ENCODE results near the gene SPEN. TPM values are rescaled to one million over a fixed set of nuclear protein-coding genes. Genes with fewer than 3 reads are reported as not detected.

The SPEN gene
- total and polyA plus RNA-seq, 9 of the 15 experiments (the other 6 are each of a cell fraction or from before 2014, with no cell fraction given): 5.7 to 87.5 (median 27.2) TPM

DNA sequence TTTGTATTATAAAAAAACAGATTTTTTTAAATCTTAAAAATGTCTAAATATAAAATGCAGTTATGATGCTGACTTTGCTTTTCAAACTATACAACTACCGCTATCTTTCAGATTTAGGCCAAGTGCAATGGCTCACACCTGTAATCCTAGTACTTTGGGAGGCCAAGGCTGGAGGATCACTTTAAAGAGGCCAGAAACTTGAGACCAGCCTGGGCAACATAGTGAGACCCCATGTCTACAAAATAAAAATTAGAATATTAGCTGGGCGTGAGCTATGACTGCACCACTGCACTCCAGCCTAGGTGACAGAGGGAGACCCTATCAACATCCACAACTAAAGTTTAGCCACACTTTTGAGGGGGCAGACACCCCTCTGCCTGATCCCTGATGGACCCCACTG lies 108.0 kb downstream of the SPEN start:
- Histone ChIP-seq H2AFZ (ENCODE audit: low read depth, low read length) (no peak overlapping the region), H3K79me2 (ENCODE audit: control insufficient read depth, insufficient read depth, low read length) (peaks cover 79% of the 10 kb centered on the region), H3K4me2 (ENCODE audit: insufficient read depth, low read length) (no peak overlapping the region), H3K27ac (ENCODE audit: extremely low read depth, low read depth, low read length) (peak overlapping the region; percentile 51; the same call in 1 of the 3 replicates), H3K9me1 (ENCODE audit: control insufficient read depth, insufficient read depth, low read length) (peaks cover 4% of the 10 kb centered on the region), H3K27me3 (ENCODE audit: control insufficient read depth in 2 of 2, insufficient read depth in 2 of 2, low read length in 2 of 2) (no peaks in the 10 kb centered on the region), H3K36me3 (ENCODE audit: control insufficient read depth, insufficient read depth, low read length) (peaks cover 17% of the 10 kb centered on the region; the same call in 2 of the 3 replicates), H3K9ac (ENCODE audit: insufficient read depth in 1 of 2, low read depth in 2 of 2, low read length in 2 of 2) (no peak overlapping the region), H3K4me1 (replicated peaks in 1 of 2; ENCODE audit: control insufficient read depth in 2 of 2, insufficient read depth in 2 of 2, low read length in 2 of 2) (peaks cover 43 to 45% of the 10 kb centered on the region in 2 experiments), H3K9me3 (replicated peaks; ENCODE audit: control insufficient read depth, insufficient read depth, low read depth, low read length) (no peaks in the 10 kb centered on the region), H3K4me3 (no peak overlapping the region), H4K20me1 (replicated peaks; ENCODE audit: control insufficient read depth, insufficient read depth, low read length) (no peaks in the 10 kb centered on the region)
- ChIA-PET POLR2A (interaction anchor here (0.6 to 1.2 kb wide), 2 partner anchors 20 to 319 kb away, joined by 3 read pairs; partner anchors contain the start of gene ZBTB17), CTCF (ENCODE audit: low intra/inter-chr PET ratio) (no interaction called here)
- in situ Hi-C loops (cut with MboI): no loop called here
- ATAC-seq (no peak), FAIRE-seq (no peak), DNase-seq (ENCODE audit: extremely low read depth in 1 of 4, low spot score in 3 of 4) (no peak)
- TF ChIP-seq ZNF121 (CRISPR knock-in tag; conservative IDR thresholded peaks at IDR 0.05) (peak; percentile 96), HSF4 (CRISPR knock-in tag; IDR thresholded peaks at IDR 0.05; ENCODE audit: borderline replicate concordance) (no peak), KDM1A (IDR thresholded peaks at IDR 0.05) (peak; percentile 41 to 46; a peak in 3 of 4 replicates), RBM25 (IDR thresholded peaks at IDR 0.05; ENCODE audit: low read depth, low read length, severe bottlenecking) (peak; percentile 78), BCOR (IDR thresholded peaks at IDR 0.05) (peak; percentile 77)
- BruUV-seq (replicated peaks): no TSS peak
- intact Hi-C loops (cut with micrococcal nuclease): no loop called here
- 89% methylated on average over 2 of the region's 2 CpGs for WGBS (ENCODE audit: insufficient coverage, low coverage, missing lambda C conversion rate)

DNA sequence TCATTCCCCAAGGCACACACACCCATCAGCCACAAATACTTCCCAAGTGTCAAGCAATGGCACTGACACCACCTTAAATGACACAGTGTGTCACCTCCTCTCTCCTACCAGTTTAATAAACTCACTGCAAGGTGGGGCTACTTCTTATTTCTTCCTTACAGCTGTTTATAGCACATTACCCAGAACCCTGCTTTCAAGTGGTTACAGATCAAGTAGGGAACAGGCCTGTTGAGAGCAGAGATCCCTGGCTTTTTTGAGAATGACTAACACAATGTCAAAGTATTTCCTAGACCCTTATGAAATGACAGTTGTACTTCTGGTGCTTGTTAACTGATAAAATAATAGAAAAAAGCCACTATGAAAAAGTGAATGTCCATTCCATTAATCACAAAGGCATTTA lies 108.6 kb downstream of the SPEN start:
- POLR2A ChIA-PET: interaction anchor here (0.8 to 1.9 kb wide), 4 partner anchors 8 to 19 kb away, joined by 3 to 6 read pairs (median 4); partner anchors contain the start of gene ZBTB17
- peaks cover 37 to 39% of the 10 kb centered on the region in 2 experiments for H3K4me1 ChIP-seq (replicated peaks in 1 of 2; ENCODE audit: control insufficient read depth in 2 of 2, insufficient read depth in 2 of 2, low read length in 2 of 2)
- DNase-seq (ENCODE audit: extremely low read depth in 1 of 4, low spot score in 3 of 4): no peak
- ATAC-seq: no peak
- TF ChIP-seq HDAC1 (IDR thresholded peaks at IDR 0.05) (no peak), ZNF232 (CRISPR knock-in tag; IDR thresholded peaks at IDR 0.05) (no peak), DACH1 (IDR thresholded peaks at IDR 0.05; ENCODE audit: partially characterized antibody) (no peak)
- in situ Hi-C loops (cut with MboI) (no loop called here), intact Hi-C loops (cut with micrococcal nuclease) (no loop called here)
- no peaks in the 10 kb centered on the region for H3K9me3 ChIP-seq (replicated peaks; ENCODE audit: control insufficient read depth, insufficient read depth, low read depth, low read length)
- H3K4me2 ChIP-seq (ENCODE audit: insufficient read depth, low read length): no peak overlapping the region
- H3K36me3 ChIP-seq (ENCODE audit: control insufficient read depth, insufficient read depth, low read length): peaks cover 17% of the 10 kb centered on the region; the same call in 2 of the 3 replicates
- H2AFZ ChIP-seq (ENCODE audit: low read depth, low read length): no peak overlapping the region
- H3K27me3 ChIP-seq (ENCODE audit: control insufficient read depth in 2 of 2, insufficient read depth in 2 of 2, low read length in 2 of 2): no peaks in the 10 kb centered on the region
- H3K4me3 ChIP-seq: no peak overlapping the region
- peaks cover 74% of the 10 kb centered on the region for H3K79me2 ChIP-seq (ENCODE audit: control insufficient read depth, insufficient read depth, low read length)
- H3K27ac ChIP-seq (ENCODE audit: extremely low read depth, low read depth, low read length): peak overlapping the region; percentile 51; the same call in 2 of the 3 replicates
- CTCF ChIA-PET (ENCODE audit: low intra/inter-chr PET ratio): no interaction called here
- BruUV-seq (replicated peaks): no TSS peak
- H4K20me1 ChIP-seq (replicated peaks; ENCODE audit: control insufficient read depth, insufficient read depth, low read length): no peaks in the 10 kb centered on the region
- no peak for FAIRE-seq
- no peaks in the 10 kb centered on the region for H3K9me1 ChIP-seq (ENCODE audit: control insufficient read depth, insufficient read depth, low read length)
- H3K9ac ChIP-seq (ENCODE audit: insufficient read depth in 1 of 2, low read depth in 2 of 2, low read length in 2 of 2): no peak overlapping the region

All from K562 (cell line).